Thyroid gland (tissue), 4 donors: ENCODE measurements around the gene GPSM3. TPM values are rescaled to one million over a fixed set of nuclear protein-coding genes. Genes with fewer than 3 reads are reported as not detected.
A peak's percentile ranks its signal among the peaks of the same experiment; 100 is the strongest.

ENCODE experiments used
- DNase-seq, 2 donors: peaks; one replicate each; pipeline ENCODE4 v3.0.0-alpha.2; 2019
- H3K27ac ChIP-seq, 3 donors: fragments of 200-600 bp; sonication (generic); 1 replicate in 2 of 3; 2 replicates in 1 of 3; pipeline ENCODE4 v1.5.1; 2016 to 2019; ENCODE audit warnings: mild to moderate bottlenecking in 1 of 3, moderate library complexity in 1 of 3
- H3K27me3 ChIP-seq: fragments of 200-600 bp; sonication (generic); one replicate; pipeline ENCODE4 v1.5.1; 2019
- H3K36me3 ChIP-seq, 2 donors: fragments of 200-600 bp; sonication (generic); one replicate each; pipeline ENCODE4 v1.5.1; 2016 to 2019
- H3K4me1 ChIP-seq, 2 donors: fragments of 200-600 bp; sonication (generic); one replicate each; pipeline ENCODE4 v1.5.1; 2017 to 2019
- H3K4me3 ChIP-seq, 3 donors: fragments of 200-600 bp; sonication (generic); replicated peaks in 1 of 3; 1 replicate in 2 of 3; 2 replicates in 1 of 3; pipeline ENCODE4 v1.5.1; 2016; ENCODE audit warnings: mild to moderate bottlenecking in 1 of 3
- H3K9me3 ChIP-seq: fragments of 200-600 bp; sonication (generic); one replicate; pipeline ENCODE4 v1.5.1; 2017
- CTCF ChIP-seq, 6 experiments: fragments of 200-600 bp in 3 of 6; fragments of 450-650 bp in 3 of 6; sonication (generic) in 3 of 6; IDR thresholded peaks; one replicate each; pipeline ENCODE4 v1.5.1; 2016 to 2019; ENCODE audit warnings: antibody characterized with exemption in 6 of 6, mild to moderate bottlenecking in 2 of 6, inconsistent platforms in 1 of 6, moderate library complexity in 1 of 6
- POLR2A ChIP-seq, 2 donors: fragments of 450-650 bp; IDR thresholded peaks; one replicate each; pipeline ENCODE4 v1.6.1; 2017; ENCODE audit warnings: antibody characterized with exemption in 2 of 2, mild to moderate bottlenecking in 2 of 2, moderate library complexity in 1 of 2
- WGBS, 2 donors: methylation state at CpG; one replicate each; pipeline ENCODE4 v1.1.5; 2017; 5-methylcytosine and 5-hydroxymethylcytosine counted together
- intact Hi-C: fragments of 100-400 bp; cut with DNase I; formaldehyde crosslinking; loops from one replicate; pipeline ENCODE4 v1.15.1; 2023
- total RNA-seq, 4 donors: library from RNA; depleted of rRNA; stranded (reverse); fragments of >200 nt; gene quantifications; one replicate each; pipeline ENCODE4 v1.2.3, GENCODE V29; 2016

The GPSM3 gene
- total RNA-seq, 4 donors from 2014 or later = 4.2 to 6.5 (median 5.5) TPM

GRCh38 chr6:32183030-32183429, 9.4 kb downstream of the GPSM3 start:
- Histone ChIP-seq H3K27me3 (no peaks in the 10 kb centered on the region), H3K9me3 (no peaks in the 10 kb centered on the region), H3K27ac (peak overlapping the region; percentile 85 to 88 (median 88)), H3K4me1 (peaks cover 33 to 55% of the 10 kb centered on the region in 2 donors), H3K4me3 (no peak overlapping the region), H3K36me3 (peaks cover 11 to 27% of the 10 kb centered on the region in 2 donors)
- 88 to 91% methylated on average over 3 of the region's 3 CpGs for WGBS, 2 donors
- DNase-seq = no peak
- no peak for TF ChIP-seq CTCF (IDR thresholded peaks at IDR 0.05)
- no peak for TF ChIP-seq POLR2A (IDR thresholded peaks at IDR 0.05)
- intact Hi-C loops = no loop called here

- WGBS, 2 donors = 79 to 97% methylated on average over 7 to 9 of the region's 10 CpGs
- intact Hi-C loops = no loop called here
- Histone ChIP-seq H3K9me3 (no peaks in the 10 kb centered on the region), H3K4me1 (peaks cover 33 to 50% of the 10 kb centered on the region in 2 donors), H3K4me3 (no peak overlapping the region), H3K27ac (peak overlapping the region in 1 of 3 donors; percentile 88), H3K27me3 (no peaks in the 10 kb centered on the region), H3K36me3 (peaks cover 8 to 24% of the 10 kb centered on the region in 2 donors)
- no peak for TF ChIP-seq CTCF (IDR thresholded peaks at IDR 0.05)
- TF ChIP-seq POLR2A (IDR thresholded peaks at IDR 0.05) = no peak
- DNase-seq = no peak
These were observed 9.9 kb downstream of the GPSM3 start for GRCh38 chr6:32182555-32182981.

- TF ChIP-seq POLR2A (IDR thresholded peaks at IDR 0.05) = no peak
- no peak for TF ChIP-seq CTCF (IDR thresholded peaks at IDR 0.05)
- Histone ChIP-seq H3K9me3 (no peaks in the 10 kb centered on the region), H3K27me3 (no peaks in the 10 kb centered on the region), H3K27ac (peak overlapping the region in 1 of 3 donors; percentile 88), H3K4me1 (peaks cover 34 to 50% of the 10 kb centered on the region in 2 donors), H3K4me3 (no peak overlapping the region), H3K36me3 (peaks cover 5 to 19% of the 10 kb centered on the region in 2 donors)
- DNase-seq = no peak
- intact Hi-C loops = no loop called here
- WGBS, 2 donors = 89% methylated on average over 10 of the region's 10 CpGs
These were observed 10.4 kb downstream of the GPSM3 start for GRCh38 chr6:32181915-32182529.

- Histone ChIP-seq H3K27ac (peak overlapping the region in 1 of 3 donors; percentile 88), H3K4me3 (no peak overlapping the region), H3K27me3 (no peaks in the 10 kb centered on the region), H3K36me3 (peaks cover 5 to 14% of the 10 kb centered on the region in 2 donors), H3K4me1 (peaks cover 31 to 50% of the 10 kb centered on the region in 2 donors), H3K9me3 (no peaks in the 10 kb centered on the region)
- TF ChIP-seq CTCF (IDR thresholded peaks at IDR 0.05) (no peak), POLR2A (IDR thresholded peaks at IDR 0.05) (no peak)
- whole genome bisulfite sequencing, 2 donors = 90 to 93% methylated on average over 15 of the region's 15 CpGs
- no peak for DNase-seq
- intact Hi-C loops = no loop called here
These were observed 11.2 kb downstream of the GPSM3 start for GRCh38 chr6:32181148-32181702.

- Histone ChIP-seq H3K4me1 (peaks cover 32 to 48% of the 10 kb centered on the region in 2 donors), H3K9me3 (no peaks in the 10 kb centered on the region), H3K27ac (peak overlapping the region in 2 of 3 donors; percentile 34 to 90), H3K4me3 (no peak overlapping the region), H3K36me3 (peaks cover 5 to 14% of the 10 kb centered on the region in 2 donors), H3K27me3 (no peaks in the 10 kb centered on the region)
- 69 to 76% methylated on average over 10 of the region's 10 CpGs for WGBS, 2 donors
- DNase-seq = no peak
- intact Hi-C loops = no loop called here
- TF ChIP-seq CTCF (IDR thresholded peaks at IDR 0.05) (no peak), POLR2A (IDR thresholded peaks at IDR 0.05) (no peak)
These were observed 12.6 kb downstream of the GPSM3 start for GRCh38 chr6:32179766-32180405.
